GM18951 (cell line): ENCODE measurements around the gene GSAP.
"Not testable (repeated sequence)": the region's sequence is repeated elsewhere in the genome, so short reads cannot be mapped to it uniquely, and the experiment has no call there.

Experiments
- POLR2A ChIP-seq: IDR thresholded peaks from 4 replicates; pipeline ENCODE4 v1.6.1; 2011; ENCODE audit warnings: mild to moderate bottlenecking; ENCODE audit not compliant: insufficient read length, insufficient read depth; ENCODE audit errors: extremely low read depth
- in situ Hi-C: fragments of 300-500 bp; cut with MboI; formaldehyde crosslinking; loops from one replicate; pipeline ENCODE4 v1.12.0; 2022; ENCODE audit warnings: low sequenced_read_pairs, mixed read lengths, inconsistent platforms; ENCODE audit not compliant: unreplicated experiment

Gene GSAP

GRCh38 chr7:77284616-77285015 lies 131.5 kb downstream of the GSAP start:
- TF ChIP-seq POLR2A: no peak
- in situ Hi-C loops: no loop called here

- in situ Hi-C loops: no loop called here
Measured at GRCh38 chr7:77284005-77284404, 132.1 kb downstream of the GSAP start.

GRCh38 chr7:77282897-77283296 lies 133.3 kb downstream of the GSAP start:
- TF ChIP-seq POLR2A: no peak
- in situ Hi-C loops: no loop called here

More at GRCh38 chr7:77284005-77284404, 132.1 kb downstream of the GSAP start:
- TF ChIP-seq POLR2A: no peak

DNA sequence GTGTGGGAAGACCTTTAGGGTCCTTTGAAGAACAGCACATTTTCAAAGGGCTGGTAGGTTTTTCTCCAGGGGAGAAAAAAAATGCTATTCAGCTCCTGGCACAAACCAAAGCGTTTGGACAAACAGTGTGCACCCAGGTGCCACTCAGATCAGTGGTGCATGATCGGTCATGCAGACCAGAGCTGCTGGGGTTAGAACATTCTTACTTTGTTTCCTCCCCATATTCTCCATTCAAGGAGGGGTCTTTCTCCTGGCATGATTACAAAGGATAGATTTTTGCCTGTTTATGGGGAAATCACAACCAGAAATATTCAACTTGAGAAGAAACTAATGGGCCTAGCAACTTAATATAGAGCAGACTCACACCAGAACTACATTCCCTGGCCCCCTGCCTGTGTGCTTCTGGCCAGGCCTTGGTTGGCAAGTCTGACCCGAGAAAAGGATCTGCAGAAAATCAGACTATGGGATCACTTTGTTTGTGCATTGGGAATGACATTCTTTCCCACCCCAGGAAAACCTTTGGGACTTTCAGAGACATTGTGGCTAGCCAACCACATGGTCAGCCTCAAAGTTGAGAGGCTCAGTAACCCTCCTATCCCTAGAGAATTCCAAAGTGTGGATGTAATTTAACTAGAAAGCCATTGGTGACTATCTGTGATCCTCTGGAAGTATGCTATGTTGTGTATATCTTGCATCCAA lies 134.2 kb downstream of the GSAP start:
- no peak for TF ChIP-seq POLR2A
- in situ Hi-C loops: no loop called here

GRCh38 chr7:77276120-77276519 lies 140.0 kb downstream of the GSAP start:
- in situ Hi-C loops: no loop called here
- TF ChIP-seq POLR2A: no peak

DNA sequence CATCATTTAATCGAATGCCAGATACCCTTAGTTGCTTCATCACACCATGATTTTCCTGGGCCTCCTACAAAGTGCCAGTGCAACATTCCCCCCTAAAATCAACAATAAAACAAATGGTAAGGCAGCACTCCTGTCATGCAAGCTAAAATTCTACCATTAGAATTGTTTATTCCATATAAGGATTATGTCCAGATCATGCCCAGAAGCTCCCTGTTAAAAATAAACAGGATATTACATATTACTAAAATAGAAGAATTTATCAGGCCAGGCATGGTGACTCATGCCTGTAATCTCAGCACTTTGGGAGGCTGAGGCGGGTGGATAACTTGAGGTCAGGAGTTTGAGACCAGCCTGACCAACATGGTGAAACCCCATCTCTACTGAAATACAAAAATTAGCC lies 140.5 kb downstream of the GSAP start:
- in situ Hi-C loops: not testable (repeated sequence)

DNA sequence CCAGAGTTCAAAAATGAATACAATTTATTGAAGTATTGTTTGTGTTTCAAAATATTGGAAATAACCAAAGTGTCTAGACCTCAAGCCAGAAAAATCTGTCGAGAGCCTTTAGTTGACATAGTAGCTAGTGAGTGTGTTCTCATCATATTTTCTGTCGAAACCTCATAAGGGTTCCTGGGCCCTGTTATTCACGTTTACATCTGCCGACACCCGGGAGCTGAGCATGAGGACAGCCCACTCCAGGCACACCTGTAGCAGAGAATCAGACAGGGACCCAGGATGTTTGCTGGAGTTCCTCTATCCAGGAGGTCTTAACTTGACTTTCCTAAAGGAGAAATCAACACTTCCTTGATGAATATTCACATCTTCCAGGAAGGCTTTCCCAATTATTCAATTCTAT lies 144.4 kb downstream of the GSAP start:
- no peak for TF ChIP-seq POLR2A
- in situ Hi-C loops: no loop called here

DNA sequence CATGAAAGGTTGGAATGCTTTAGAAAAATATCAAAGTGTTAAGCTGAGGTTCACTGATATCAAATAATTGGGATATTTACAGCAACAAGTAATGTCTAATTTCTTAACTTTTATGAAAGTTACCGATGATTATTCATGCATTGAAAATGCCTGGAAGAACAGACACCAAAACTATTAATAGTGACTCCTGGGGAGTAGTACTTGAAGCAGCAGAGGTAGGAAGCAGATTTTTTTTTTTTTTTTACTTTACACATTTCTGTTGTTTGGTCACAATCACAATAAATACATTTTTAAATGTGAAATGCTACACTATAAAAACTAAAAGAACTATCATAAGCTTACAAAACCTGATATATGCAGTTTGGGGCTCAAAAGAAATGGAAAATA lies 146.1 kb downstream of the GSAP start:
- in situ Hi-C loops: no loop called here
- TF ChIP-seq POLR2A: no peak

- in situ Hi-C loops: no loop called here
Measured at GRCh38 chr7:77269360-77270093, 146.6 kb downstream of the GSAP start.

DNA sequence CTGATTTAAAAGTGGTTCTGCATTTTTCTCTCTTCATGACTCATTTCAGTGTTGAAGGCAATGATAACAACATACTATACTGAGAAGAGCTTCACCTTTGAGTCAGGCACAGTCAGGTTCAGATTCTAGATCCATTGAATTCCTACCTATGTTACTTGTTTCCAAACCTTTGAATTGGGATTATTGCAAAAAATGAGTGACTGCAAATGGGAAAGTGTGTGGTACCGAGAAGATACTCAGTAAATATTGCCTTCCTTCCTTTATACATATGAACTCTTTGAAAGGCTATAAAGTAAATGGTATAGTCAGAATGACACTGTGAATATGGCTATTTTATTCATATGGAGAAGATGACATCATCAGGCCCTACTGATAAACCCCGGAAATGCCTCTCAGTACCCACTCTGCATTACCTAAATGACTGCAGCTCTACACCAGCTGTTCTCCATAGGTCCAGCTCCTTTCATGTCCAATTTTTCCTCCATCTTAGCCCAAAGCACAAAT lies 149.8 kb downstream of the GSAP start:
- in situ Hi-C loops: no loop called here
- TF ChIP-seq POLR2A: no peak

More at GRCh38 chr7:77269360-77270093, 146.6 kb downstream of the GSAP start:
- TF ChIP-seq POLR2A: no peak

- TF ChIP-seq POLR2A: no peak
- in situ Hi-C loops: no loop called here
Measured at GRCh38 chr7:77265666-77266065, 150.5 kb downstream of the GSAP start.

DNA sequence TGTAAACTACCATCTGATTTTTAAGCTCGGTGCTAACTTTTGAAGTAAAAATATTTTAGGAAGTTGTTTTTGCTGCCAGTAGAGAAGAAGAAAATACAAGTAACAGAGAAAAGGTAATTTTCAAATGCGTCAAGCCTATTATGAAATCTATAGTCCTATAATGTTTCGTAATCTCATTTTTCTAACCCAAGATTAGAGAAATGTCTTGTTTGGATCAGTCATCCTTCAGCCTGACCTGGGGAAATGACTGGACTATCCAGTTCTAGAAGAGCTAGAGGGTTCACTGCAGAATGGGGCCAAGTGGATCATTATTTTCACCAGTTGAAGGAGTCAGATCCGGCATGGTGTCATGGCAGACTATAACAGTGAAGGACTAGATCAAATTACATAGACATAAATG lies 153.8 kb downstream of the GSAP start:
- no peak for TF ChIP-seq POLR2A
- in situ Hi-C loops: no loop called here
